Left renal cortex interstitium (tissue), 4 donors: ENCODE measurements around the gene GDF15. TPM values are rescaled to one million over a fixed set of nuclear protein-coding genes. Genes with fewer than 3 reads are reported as not detected.
A peak's percentile ranks its signal among the peaks of the same experiment; 100 is the strongest.
"Not testable (repeated sequence)": the region's sequence is repeated elsewhere in the genome, so short reads cannot be mapped to it uniquely, and the experiment has no call there.

Experiments
- DNase-seq, 4 donors: peaks; one replicate each; pipeline ENCODE4 v3.0.0-alpha.2; 2013; ENCODE audit warnings: low read depth in 4 of 4, low spot score in 2 of 4, missing footprints in 1 of 4
- polyA plus RNA-seq, 4 donors: library from polyadenylated mRNA; unstranded; fragments of 120-200 nt; gene quantifications; one replicate each; pipeline ENCODE4 v1.2.1, GENCODE V29; 2013; ENCODE audit not compliant: insufficient read length in 4 of 4

Gene GDF15
- 10 to 100 TPM in 1 of 4 donors, 1 to 10 TPM in 3; 5.5 to 19.2 (median 8.2) TPM for polyA plus RNA-seq

- DNase-seq: peak in 1 of 4 donors; percentile 46
Observed at GRCh38 chr19:18385675-18386542, at the start of gene GDF15. GDF15 (plus strand) TSS chr19:18386158; CDS start chr19:18386190, 32 bp downstream.

GRCh38 chr19:18338541-18338940, 47.4 kb upstream of the GDF15 start:
- DNase-seq: no peak

DNA sequence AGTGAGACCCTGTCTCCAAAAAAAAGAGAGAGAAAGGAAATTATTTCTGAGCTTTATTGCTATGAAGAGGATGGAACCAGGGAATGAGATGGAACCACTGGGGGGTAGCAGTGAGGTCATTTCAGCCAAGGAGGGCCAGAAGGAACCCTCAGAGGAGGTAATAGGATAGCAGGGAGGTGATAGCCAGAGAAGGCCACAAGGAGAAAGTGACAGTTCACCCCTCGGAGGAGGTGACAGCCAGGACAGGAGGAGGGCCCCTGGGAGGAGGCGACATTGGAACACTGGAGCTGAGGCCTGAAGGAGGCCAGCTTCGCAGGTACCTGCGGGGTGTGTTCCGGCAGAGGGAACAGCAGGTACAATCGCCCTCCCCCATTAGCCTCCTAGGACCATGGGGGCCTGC, 46.2 kb upstream of the GDF15 start:
- DNase-seq: no peak

DNA sequence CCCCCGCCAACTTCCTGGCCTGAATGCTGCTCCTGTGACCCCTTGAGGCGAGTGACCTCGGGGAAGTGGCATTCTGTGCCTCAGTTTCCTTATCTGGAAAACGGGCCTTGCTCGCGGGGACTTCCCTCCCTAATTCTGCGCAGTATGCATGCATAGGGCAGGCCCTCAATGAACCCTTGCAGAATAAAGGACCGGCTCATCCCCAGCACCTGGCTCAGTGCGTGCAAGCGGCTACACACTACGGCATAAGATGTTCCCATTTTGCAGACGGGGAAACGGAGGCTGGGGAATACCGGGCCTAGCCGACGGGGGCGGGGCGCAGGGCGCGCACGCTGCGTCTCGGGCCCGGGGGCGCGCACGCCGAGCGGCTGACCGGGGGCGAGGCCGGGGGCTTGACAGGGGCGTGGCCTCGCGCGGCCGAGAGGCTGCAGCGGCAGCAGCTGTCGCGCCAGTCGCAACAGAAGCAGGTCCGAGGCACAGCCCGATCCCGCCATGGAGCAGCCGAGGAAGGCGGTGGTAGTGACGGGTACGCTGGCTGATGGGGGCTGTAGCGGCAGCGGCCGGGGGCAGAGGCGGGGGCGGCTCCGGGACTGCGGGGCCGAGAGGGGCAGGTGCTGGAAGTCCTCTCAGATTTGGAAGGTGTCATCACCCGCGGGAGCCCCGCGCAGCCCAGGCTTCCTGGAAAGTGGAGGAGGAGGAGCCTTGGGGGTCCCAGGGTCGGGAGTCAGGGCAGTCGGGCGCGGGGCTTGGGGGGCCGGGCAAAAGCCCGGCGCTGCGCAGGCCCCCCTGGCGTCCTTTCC, 45.6 kb upstream of the GDF15 start, which contains the start of gene PGPEP1:
TSS of gene PGPEP1 (plus strand) at position 409 of the 800 bp plus-strand sequence. CDS start at position 493, 84 bp downstream.
- no peak for DNase-seq

DNA sequence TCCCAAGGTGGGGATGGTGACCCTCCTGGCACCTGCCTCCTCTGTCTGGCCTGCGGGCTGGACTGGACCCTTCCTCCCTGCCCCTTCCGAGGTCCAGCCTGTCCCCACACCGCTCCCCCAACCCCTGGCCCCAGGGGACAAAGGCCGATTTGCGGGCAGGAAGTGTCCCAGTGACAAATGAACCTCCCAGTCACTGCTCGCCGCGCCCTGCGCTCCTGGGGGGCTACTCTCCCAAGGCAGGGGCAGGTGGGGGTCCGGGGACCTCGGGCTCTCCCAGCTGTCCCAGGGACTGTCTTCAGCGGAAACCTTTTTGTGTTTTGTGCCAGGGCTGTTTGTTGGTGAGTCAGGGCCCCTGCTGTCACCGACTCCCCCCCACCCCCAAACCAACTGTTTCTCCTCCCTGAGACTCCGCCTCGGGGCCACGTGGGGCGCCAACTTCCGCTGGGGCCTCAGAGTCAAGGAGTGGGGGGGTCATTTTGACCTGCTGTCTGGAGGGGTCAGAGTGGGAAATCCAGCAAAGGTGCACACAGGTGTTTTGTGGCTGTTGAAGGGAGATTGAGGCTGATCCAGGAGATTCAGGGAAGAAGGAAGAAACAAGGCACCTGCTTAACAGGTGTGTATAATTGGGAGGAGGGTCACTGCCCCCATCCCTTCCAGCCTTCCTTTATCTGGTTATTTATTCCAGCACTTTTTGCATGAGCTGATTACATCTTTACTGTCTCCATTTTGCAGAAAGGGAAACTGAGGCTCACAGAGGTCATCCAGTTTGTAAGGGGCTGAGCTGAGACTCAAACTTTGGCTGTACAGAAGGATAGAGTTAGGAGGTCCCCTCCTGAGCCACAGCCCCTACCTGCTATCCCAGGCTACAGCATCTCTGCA, 44.7 kb upstream of the GDF15 start:
- DNase-seq: no peak

- no peak for DNase-seq
Observed at GRCh38 chr19:18342090-18342632, 43.8 kb upstream of the GDF15 start.

GRCh38 chr19:18344582-18344950, 41.4 kb upstream of the GDF15 start:
- DNase-seq: no peak

- DNase-seq: no peak
Observed at GRCh38 chr19:18345296-18345695, 40.7 kb upstream of the GDF15 start.

DNA sequence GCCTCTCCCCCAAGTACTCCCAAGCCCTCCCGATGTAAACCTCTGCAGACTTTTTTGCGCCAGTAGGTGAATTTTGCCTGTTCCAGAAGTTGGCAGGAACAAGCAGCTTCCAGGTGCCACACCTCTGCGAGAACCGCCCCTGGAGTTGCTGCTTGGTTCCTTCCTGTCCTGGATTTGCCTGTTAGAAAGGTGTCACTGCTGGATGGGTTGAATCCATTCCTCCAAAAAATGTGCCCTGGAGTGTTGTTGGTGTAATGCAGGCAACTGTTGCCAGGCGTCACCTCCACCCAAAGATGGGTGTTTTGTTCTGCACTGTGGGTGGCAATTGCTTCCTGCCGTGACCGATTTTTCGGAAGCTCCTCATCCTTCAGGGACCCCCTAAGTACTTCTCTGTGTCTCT, 39.9 kb upstream of the GDF15 start:
- DNase-seq: no peak

DNA sequence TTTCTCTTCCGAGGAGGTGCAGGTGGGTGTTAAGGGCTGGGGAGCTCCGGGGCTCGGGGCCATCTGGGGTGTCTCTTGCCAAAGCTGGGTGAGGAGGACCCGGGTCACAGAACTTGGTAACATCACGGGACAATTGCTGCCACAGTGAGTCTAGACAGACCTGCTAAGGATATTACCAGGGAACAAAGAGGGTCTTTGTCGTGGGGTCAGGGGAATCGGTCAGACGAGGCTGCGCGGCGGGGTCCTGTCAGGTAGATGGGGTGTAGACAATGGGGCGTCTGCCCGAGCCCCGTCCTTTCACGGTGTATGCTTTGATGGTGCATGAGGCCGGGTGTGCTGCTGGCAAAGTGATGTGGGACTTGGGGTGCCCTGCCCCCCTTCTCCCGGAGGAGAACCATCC, 37.8 kb upstream of the GDF15 start:
- no peak for DNase-seq

- not testable (repeated sequence) for DNase-seq
Observed at GRCh38 chr19:18348818-18349339, 37.1 kb upstream of the GDF15 start.

DNA sequence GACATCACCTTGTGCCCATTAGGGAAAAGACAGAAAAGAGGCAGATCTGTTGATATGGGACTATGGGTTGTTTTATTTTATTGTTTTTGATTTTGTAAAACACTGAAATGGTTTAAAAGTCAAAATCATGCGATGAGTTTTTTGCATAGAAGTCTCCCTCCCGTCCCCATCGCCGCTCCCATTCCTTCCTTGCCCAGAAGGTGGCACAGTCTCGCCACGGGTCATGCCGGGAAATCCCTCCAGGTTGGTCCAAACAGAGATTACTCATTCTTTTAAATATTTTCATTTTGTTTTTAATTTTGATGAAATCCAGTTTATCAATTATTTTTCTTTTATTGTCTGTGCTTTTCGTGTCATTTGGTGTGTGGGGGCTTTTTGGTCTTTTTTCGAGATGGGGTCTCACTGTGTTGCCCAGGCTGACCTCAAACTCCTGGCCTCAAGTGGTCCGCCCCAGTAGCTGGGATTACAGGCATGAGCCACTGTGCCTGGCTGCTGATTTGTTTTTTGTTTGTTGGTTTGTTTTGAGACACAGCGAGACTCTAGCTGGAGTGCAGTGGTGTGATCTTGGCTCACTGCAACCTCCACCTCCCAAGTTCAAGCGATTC, 36.3 kb upstream of the GDF15 start:
- no peak for DNase-seq

- DNase-seq: no peak
Observed at GRCh38 chr19:18350490-18350889, 35.5 kb upstream of the GDF15 start.

- DNase-seq: no peak
Observed at GRCh38 chr19:18351544-18351943, 34.4 kb upstream of the GDF15 start.

GRCh38 chr19:18353378-18354005, 32.5 kb upstream of the GDF15 start:
- no peak for DNase-seq

- not testable (repeated sequence) for DNase-seq
Observed at GRCh38 chr19:18354743-18355142, 31.2 kb upstream of the GDF15 start.

DNA sequence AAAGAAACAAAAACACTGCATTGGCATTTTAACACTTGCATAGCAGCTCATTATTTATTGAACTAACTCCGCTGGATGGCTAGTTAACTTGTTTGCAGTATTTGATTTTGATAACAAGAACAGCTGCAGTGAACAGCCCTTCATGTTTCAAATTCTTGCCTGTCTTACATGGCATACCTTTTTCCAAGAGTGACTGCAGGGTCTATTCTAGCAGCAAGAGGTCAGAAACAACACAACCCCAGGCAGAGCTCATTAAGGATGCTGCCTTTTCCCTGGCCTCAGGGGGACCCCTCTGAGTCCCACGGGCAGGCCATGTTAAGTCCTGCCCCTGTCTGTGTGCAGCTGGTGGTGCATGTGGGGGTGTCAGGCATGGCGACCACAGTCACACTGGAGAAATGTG, 28.9 kb upstream of the GDF15 start:
- no peak for DNase-seq

- DNase-seq: no peak
Observed at GRCh38 chr19:18361646-18362045, 24.3 kb upstream of the GDF15 start.

DNA sequence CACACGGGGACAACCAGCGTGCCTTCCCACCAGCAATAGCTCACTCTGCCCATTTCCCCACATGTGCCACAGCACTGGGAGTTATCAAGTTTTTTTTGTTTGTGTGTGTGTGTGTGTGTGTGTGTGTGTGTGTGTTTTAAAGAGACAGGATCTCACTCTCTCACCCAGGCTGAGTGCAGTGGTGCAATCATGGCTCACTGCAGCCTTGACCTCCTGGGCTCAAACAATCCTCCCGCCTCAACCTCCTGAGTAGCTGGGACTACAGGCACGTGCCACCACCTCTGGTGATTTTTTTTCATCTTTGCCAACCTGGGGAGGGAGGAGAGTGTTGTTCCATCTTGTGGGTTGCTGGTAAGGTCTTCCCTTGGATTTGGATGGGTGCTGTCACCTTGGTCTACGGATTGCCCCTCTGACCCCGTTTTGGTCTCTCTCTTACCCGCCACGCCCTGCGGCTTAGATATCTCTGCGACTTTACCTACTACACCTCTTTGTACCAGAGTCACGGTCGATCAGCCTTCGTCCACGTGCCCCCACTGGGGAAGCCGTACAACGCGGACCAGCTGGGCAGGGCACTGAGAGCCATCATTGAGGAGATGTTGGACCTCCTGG, 22.9 kb upstream of the GDF15 start:
- no peak for DNase-seq
